ENCODE results near the gene C5orf15.
"Not testable (repeated sequence)": the region's sequence is repeated elsewhere in the genome, so short reads cannot be mapped to it uniquely, and the experiment has no call there.

C5orf15 gene

DNA sequence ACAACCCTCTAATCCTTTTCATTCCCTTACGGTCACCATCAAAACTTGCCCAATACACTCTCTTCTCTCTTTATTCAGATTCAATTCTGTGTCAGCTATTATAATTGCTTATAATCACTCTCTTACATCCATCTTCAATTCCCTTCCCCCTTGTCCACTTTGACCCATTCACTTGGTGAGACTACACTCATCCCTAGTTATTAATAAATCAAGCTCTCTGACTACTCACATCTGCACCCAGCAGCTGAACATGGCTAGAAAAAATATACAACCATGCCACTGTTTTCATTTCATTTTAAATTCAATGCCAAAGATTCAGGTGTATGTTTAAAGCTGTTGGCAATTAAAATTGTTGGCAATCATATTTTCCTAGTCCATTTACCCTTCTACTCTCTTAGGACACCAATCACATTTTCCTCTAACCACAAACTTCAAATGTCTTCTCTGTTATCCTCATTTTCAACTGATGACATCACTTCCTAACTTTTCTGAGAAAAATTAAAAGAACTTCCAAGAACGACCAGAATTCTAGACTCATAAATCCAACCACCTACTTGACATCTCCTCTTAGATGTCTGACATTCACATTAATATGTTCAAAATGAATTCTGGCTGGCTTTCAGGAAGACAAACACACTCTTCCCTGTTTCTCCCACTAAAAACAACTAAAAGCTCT lies 5.5 kb downstream of the C5orf15 start:
- no peak for TF ChIP-seq CTCF (IDR thresholded peaks at IDR 0.05; ENCODE audit: control insufficient read depth, extremely low read depth, insufficient read depth)
- DNase-seq (ENCODE audit: low read depth) = no peak

DNA sequence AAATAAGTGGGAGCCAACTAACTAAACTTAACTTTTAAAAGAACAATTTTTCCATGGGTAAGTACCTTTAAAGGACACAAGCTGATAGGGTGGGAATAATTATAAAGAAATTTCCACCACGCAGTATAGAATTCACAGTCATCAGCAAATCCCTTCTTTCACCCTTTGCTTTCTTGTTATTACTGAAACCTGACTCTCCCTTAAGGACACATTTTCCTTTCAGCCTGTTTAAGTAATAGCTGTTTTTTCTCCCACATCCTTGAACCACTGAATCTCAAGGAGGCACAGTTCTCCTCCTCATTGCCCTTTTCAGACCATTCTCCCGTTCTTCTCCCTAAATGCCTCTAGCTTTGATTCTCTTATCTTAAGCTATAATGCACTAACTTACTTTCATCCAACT lies 6.3 kb downstream of the C5orf15 start:
- no peak for TF ChIP-seq CTCF (IDR thresholded peaks at IDR 0.05; ENCODE audit: control insufficient read depth, extremely low read depth, insufficient read depth)
- no peak for DNase-seq (ENCODE audit: low read depth)
- H3K4me3 ChIP-seq (ENCODE audit: low read depth, low read length) = no peak overlapping the region

More for the DNA sequence above, 5.5 kb downstream of the C5orf15 start:
- H3K4me3 ChIP-seq (ENCODE audit: low read depth, low read length) = no peak overlapping the region

DNA sequence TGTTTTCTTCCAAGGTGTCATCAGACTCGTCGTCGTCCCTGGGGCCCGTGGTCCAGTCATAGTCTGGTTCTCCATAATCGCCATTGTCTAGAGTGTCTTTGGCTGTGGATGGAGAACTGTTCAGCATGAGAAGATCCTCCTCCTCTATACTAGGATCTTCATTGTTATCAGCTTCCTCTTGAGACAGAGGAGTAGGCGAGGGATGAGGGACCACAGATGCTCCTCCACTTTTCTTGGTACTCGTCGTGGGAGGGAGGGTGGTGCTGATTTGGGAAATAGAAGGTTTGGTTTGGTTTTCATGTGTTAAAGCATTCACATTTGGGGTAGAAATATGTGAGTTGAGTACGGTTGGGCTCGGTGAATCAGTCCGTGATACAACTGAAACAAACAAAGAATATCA lies 8.8 kb downstream of the C5orf15 start:
- no peak for TF ChIP-seq CTCF (IDR thresholded peaks at IDR 0.05; ENCODE audit: control insufficient read depth, extremely low read depth, insufficient read depth)
- no peak overlapping the region for H3K4me3 ChIP-seq (ENCODE audit: low read depth, low read length)
- no peak for DNase-seq (ENCODE audit: low read depth)

DNA sequence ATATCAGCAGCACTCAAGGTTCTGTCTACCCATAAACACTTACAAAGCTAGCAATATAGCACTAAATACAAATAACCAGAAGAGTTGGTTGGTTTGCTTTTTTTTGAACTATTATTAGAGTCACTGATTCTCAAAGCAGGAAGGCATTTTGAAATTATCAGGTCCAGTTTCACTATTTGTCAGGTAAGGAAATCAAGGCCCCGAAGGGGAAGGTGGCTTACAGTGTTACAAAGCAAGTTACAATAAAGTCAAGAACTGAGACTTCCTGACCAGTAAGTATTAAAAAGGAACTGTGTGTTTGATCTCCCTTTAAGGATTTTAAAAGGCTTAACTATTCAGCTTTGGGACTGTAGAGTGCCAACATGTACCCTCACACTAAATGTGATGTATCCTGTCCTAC lies 10.8 kb downstream of the C5orf15 start:
- no peak overlapping the region for H3K4me3 ChIP-seq (ENCODE audit: low read depth, low read length)
- TF ChIP-seq CTCF (IDR thresholded peaks at IDR 0.05; ENCODE audit: control insufficient read depth, extremely low read depth, insufficient read depth) = no peak
- DNase-seq (ENCODE audit: low read depth) = no peak

DNA sequence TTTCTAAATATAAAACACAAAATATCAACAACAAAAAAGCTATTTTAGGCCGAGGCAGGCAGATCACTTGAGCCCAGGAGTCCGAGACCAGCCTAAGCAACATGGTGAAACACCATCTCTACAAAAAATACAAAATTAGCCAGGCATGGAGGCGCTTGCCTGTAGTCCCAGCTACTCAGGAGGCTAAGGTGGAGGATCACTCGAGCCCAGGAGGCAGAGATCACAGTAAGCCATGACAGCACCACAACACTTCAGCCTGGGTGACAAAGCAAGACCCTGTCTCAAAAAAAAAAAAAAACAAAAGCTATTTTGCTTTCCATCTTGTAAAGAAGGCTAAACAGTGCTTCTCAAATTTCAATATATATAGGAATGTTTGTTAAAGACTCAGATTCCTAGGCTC lies 11.3 kb downstream of the C5orf15 start:
- no peak for DNase-seq (ENCODE audit: low read depth)
- TF ChIP-seq CTCF (IDR thresholded peaks at IDR 0.05; ENCODE audit: control insufficient read depth, extremely low read depth, insufficient read depth) = no peak
- no peak overlapping the region for H3K4me3 ChIP-seq (ENCODE audit: low read depth, low read length)

DNA sequence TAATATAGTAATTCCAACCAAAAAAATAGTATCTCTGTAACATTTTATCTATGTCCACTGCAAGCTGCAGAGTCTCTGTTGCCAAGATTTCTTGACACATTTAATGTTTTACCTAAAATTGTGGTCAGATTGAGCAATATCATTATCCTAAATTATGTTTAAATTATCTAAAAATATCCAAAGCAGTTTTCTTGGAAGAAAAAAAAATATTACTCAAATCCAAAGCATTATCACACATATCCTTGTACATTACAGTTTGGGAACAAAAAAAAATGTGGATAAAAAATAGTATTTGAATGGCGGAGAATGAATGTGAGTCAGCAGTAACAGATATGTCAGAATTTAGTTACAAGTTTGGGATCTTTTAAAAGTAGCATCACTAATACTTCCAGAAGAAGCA lies 12.2 kb downstream of the C5orf15 start:
- not testable (repeated sequence) for DNase-seq (ENCODE audit: low read depth)

GRCh38 chr5:133953568-133954145 lies 14.8 kb downstream of the C5orf15 start:
- H3K4me3 ChIP-seq (ENCODE audit: low read depth, low read length) = no peak overlapping the region
- DNase-seq (ENCODE audit: low read depth) = no peak
- no peak for TF ChIP-seq CTCF (IDR thresholded peaks at IDR 0.05; ENCODE audit: control insufficient read depth, extremely low read depth, insufficient read depth)

More for the DNA sequence above, 12.2 kb downstream of the C5orf15 start:
- H3K4me3 ChIP-seq (ENCODE audit: low read depth, low read length) = not testable (repeated sequence)
